ENCODE data around the gene MATN3. TPM values are rescaled to one million over a fixed set of nuclear protein-coding genes. Genes with fewer than 3 reads are reported as not detected.

MATN3 gene
- total and polyA plus RNA-seq, 2 of the 13 experiments (the other 11 are each of a cell fraction or from before 2014, with no cell fraction given) = 36.1 to 208 TPM

GRCh38 chr2:20015482-20016083 is 3.1 kb upstream of the MATN3 start:
- Histone ChIP-seq H3K27ac (ENCODE audit: extremely low read length, insufficient read depth, low read length) (no peak overlapping the region), H2AFZ (ENCODE audit: low read length) (no peak overlapping the region), H3K4me2 (ENCODE audit: low read depth, low read length) (no peak overlapping the region), H4K20me1 (ENCODE audit: insufficient read depth, low read length) (no peaks in the 10 kb centered on the region), H3K9ac (ENCODE audit: insufficient read depth, low read depth, low read length) (no peak overlapping the region), H3K79me2 (ENCODE audit: insufficient read depth, low read length) (peaks cover 15% of the 10 kb centered on the region), H3K9me3 (ENCODE audit: low read length) (peaks cover 10% of the 10 kb centered on the region; the same call in 1 of the 2 replicates), H3K4me3 (replicated peaks in 1 of 3; ENCODE audit: insufficient read depth in 1 of 3, low read depth in 2 of 3, low read length in 3 of 3) (no peak overlapping the region), H3K4me1 (ENCODE audit: insufficient read depth, low read length) (peaks cover 57% of the 10 kb centered on the region), H3K36me3 (replicated peaks in 1 of 2; ENCODE audit: control insufficient read depth in 1 of 2, insufficient read depth in 2 of 2, low read length in 2 of 2) (no peaks in the 10 kb centered on the region), H3K27me3 (ENCODE audit: control insufficient read depth in 1 of 2, insufficient read depth in 2 of 2, low read length in 2 of 2) (no peaks in the 10 kb centered on the region; a peak in 1 of 5 replicates)
- DNase-seq (ENCODE audit: low spot score) = peak; percentile 75
- WGBS (ENCODE audit: low lambda C conversion rate) = 0% methylated on average over 2 of the region's 2 CpGs
- FAIRE-seq = peak; percentile 39
- ChIA-PET CTCF (ENCODE audit: low intra/inter-chr PET ratio, low total read pairs) (interaction anchor here (1.1 to 3.7 kb wide), 4 partner anchors 11 to 82 kb away, joined by 3 to 46 read pairs (median 26); no protein-coding TSS in a partner anchor), POLR2A (interaction anchor here (0.9 to 8.9 kb wide), 8 partner anchors 10 to 210 kb away, joined by 3 to 109 read pairs (median 6); partner anchors contain the start of genes LAPTM4A, SDC1 and WDR35)
- intact Hi-C loops (cut with micrococcal nuclease; ENCODE audit: unreplicated experiment) = loop anchor here (1.0 to 2.0 kb wide), 4 partner anchors 25 to 83 kb away; partner anchors contain the start of genes LAPTM4A and WDR35
- BruUV-seq (replicated peaks) = no TSS peak
- no peak for ATAC-seq
- in situ Hi-C loops (cut with HindIII; ENCODE audit: extremely low pct_ligation_motif_present, low pct_unique_long_range_greater_than_20kb) = no loop called here
- TF ChIP-seq RXRB (CRISPR knock-in tag; IDR thresholded peaks at IDR 0.05; ENCODE audit: borderline replicate concordance) (0 out of 2 replicates have a peak, but pooled peaks have one; percentile 22), STAG1 (CRISPR knock-in tag; IDR thresholded peaks at IDR 0.05) (peak; percentile 76), HMG20A (CRISPR knock-in tag; IDR thresholded peaks at IDR 0.05; ENCODE audit: borderline replicate concordance) (no peak), ARID3A (IDR thresholded peaks at IDR 0.05; ENCODE audit: low read depth, low read length) (peak; percentile 78), RAD21 (CRISPR knock-in tag; IDR thresholded peaks at IDR 0.05) (peak; percentile 70), ZBTB33 (CRISPR knock-in tag; IDR thresholded peaks at IDR 0.05) (no peak), ELF3 (CRISPR knock-in tag; IDR thresholded peaks at IDR 0.05) (0 out of 2 replicates have a peak, but pooled peaks have one; percentile 26), HOXA5 (CRISPR knock-in tag; IDR thresholded peaks at IDR 0.05) (peak; percentile 23; the same call in 1 of the 2 replicates), ATF2 (CRISPR knock-in tag; IDR thresholded peaks at IDR 0.05) (0 out of 2 replicates have a peak, but pooled peaks have one; percentile 20), SMC3 (IDR thresholded peaks at IDR 0.05; ENCODE audit: low read length) (peak; percentile 89), SRSF4 (IDR thresholded peaks at IDR 0.05; ENCODE audit: low read depth, low read length, poor library complexity, severe bottlenecking) (no peak), GFI1 (CRISPR knock-in tag; IDR thresholded peaks at IDR 0.05; ENCODE audit: borderline replicate concordance) (peak; percentile 72), KDM6A (CRISPR knock-in tag; IDR thresholded peaks at IDR 0.05; ENCODE audit: low read depth) (no peak), CTCF (CRISPR knock-in tag; IDR thresholded peaks at IDR 0.05) (peak; percentile 73), ZNF362 (CRISPR knock-in tag; IDR thresholded peaks at IDR 0.05; ENCODE audit: borderline replicate concordance) (peak; percentile 57; the same call in 1 of the 2 replicates), MIXL1 (CRISPR knock-in tag; IDR thresholded peaks at IDR 0.05) (peak; percentile 27; the same call in 1 of the 2 replicates)

Measured in HepG2 (cell line).